Endometrial microvascular endothelial cells (primary cell): Measurements from ENCODE around the gene EPOP. TPM values are rescaled to one million over a fixed set of nuclear protein-coding genes. Genes with fewer than 3 reads are reported as not detected.

ENCODE experiments used
- total RNA-seq: library from RNA; depleted of rRNA; stranded (reverse); fragments of >200 nt; gene quantifications from one replicate; pipeline ENCODE4 v1.2.3, GENCODE V29; 2015; ENCODE audit errors: inconsistent ontology term

EPOP gene
- total RNA-seq, 1 donor from 2014 or later: 2.3 TPM

Other genes with a start within 250 kb of the EPOP start
- gene ARHGAP23, start 246.5 kb downstream of the EPOP start, total RNA-seq: 83.6 TPM
- 0.37 TPM for gene SRCIN1, start 69.0 kb downstream of the EPOP start, total RNA-seq
- gene MLLT6, start 30.3 kb upstream of the EPOP start, total RNA-seq: 28.8 TPM
- 3.7 TPM for gene CISD3, start 55.4 kb upstream of the EPOP start, total RNA-seq
- 7.2 TPM for gene PCGF2, start 73.4 kb upstream of the EPOP start, total RNA-seq
- 303 TPM for gene PSMB3, start 77.8 kb upstream of the EPOP start, total RNA-seq
- 58.7 TPM for gene PIP4K2B, start 124.6 kb upstream of the EPOP start, total RNA-seq
- gene CWC25, start 150.4 kb upstream of the EPOP start, total RNA-seq: 8.2 TPM
- gene RPL23, start 178.8 kb upstream of the EPOP start, total RNA-seq: 1,090 TPM
- 292 TPM for gene LASP1, start 195.1 kb upstream of the EPOP start, total RNA-seq